K562 (cell line): ENCODE measurements around the gene BDP1. TPM values are rescaled to one million over a fixed set of nuclear protein-coding genes. Genes with fewer than 3 reads are reported as not detected.

Experiments
- FOXK2 ChIP-seq, 2 experiments: fragments of 450-650 bp; IDR thresholded peaks in 1 of 2; conservative IDR thresholded peaks in 1 of 2; 2 replicates each; pipeline ENCODE4 v1.6.1; 2016; ENCODE audit warnings: low read depth in 2 of 2, mild to moderate bottlenecking in 1 of 2
- HEY1 ChIP-seq: fragments of 250-450 bp; sonication (Bioruptor Pico); IDR thresholded peaks from 2 replicates; pipeline ENCODE4 v1.5.0; 2020; ENCODE audit warnings: mild to moderate bottlenecking, moderate library complexity, borderline replicate concordance
- HMBOX1 ChIP-seq: sonication (generic); IDR thresholded peaks from 2 replicates; pipeline ENCODE4 v1.6.1; 2016
- MAX ChIP-seq: sonication (generic); formaldehyde crosslinking; IDR thresholded peaks from 2 replicates; pipeline ENCODE4 v1.9.0; 2022; ENCODE audit warnings: mild to moderate bottlenecking, missing genetic modification reagents
- MEF2D ChIP-seq: conservative IDR thresholded peaks from 2 replicates; pipeline ENCODE4 v1.6.1; 2016; ENCODE audit warnings: low read depth, missing genetic modification characterization, missing compliant biosample characterization
- NFRKB ChIP-seq: fragments of 450-650 bp; IDR thresholded peaks from 2 replicates; pipeline ENCODE4 v1.6.1; 2016; ENCODE audit warnings: low read depth
- RBM22 ChIP-seq: fragments of 200-400 bp; formaldehyde crosslinking; IDR thresholded peaks from 2 replicates; pipeline ENCODE4 v1.6.1; 2018; ENCODE audit warnings: low read length, low read depth; ENCODE audit not compliant: poor library complexity, severe bottlenecking
- RBM25 ChIP-seq: fragments of 200-400 bp; formaldehyde crosslinking; IDR thresholded peaks from 2 replicates; pipeline ENCODE4 v1.6.1; 2018; ENCODE audit warnings: low read length, low read depth, moderate library complexity; ENCODE audit not compliant: severe bottlenecking
- RHOXF2B ChIP-seq: fragments of 250-450 bp; sonication (Bioruptor Pico); conservative IDR thresholded peaks from 2 replicates; pipeline ENCODE4 v1.5.1; 2021
- SIN3B ChIP-seq: fragments of 450-650 bp; IDR thresholded peaks from 2 replicates; pipeline ENCODE4 v1.6.1; 2017; ENCODE audit warnings: low read depth, mild to moderate bottlenecking, moderate library complexity
- TEAD1 ChIP-seq, 2 experiments: fragments of 450-650 bp in 1 of 2; sonication (generic) in 1 of 2; formaldehyde crosslinking; IDR thresholded peaks; 2 replicates each; pipeline versions ENCODE4 v1.4.0 to v1.8.0; 2020 to 2022; ENCODE audit warnings: mild to moderate bottlenecking in 2 of 2, missing genetic modification reagents in 1 of 2
- polyA plus RNA-seq, 8 experiments: library from polyadenylated mRNA; depleted of rRNA in 4 of 8; stranded (reverse) in 5 of 8; unstranded in 3 of 8; fragments of >200 nt; fragmentation: Nextera tagmentation in 2 of 8; fragmentation: Illumina TruSeq in 1 of 8; extraction: Ambion mirVana in 2 of 8; extraction: Trizol in 1 of 8; gene quantifications; 2 replicates each; pipeline versions ENCODE4 v1.2.1 to v1.2.3, GENCODE V29; 2011 to 2014; ENCODE audit warnings: inconsistent platforms in 1 of 8, missing spikeins in 1 of 8
- total RNA-seq, 7 experiments: library from RNA; depleted of rRNA in 6 of 7; stranded (reverse); fragments of >200 nt in 6 of 7; fragmentation: Illumina TruSeq in 2 of 7; extraction: Trizol in 2 of 7; gene quantifications; 2 replicates each; pipeline versions ENCODE4 v1.2.1 to v1.2.3, GENCODE V29; 2011 to 2021; ENCODE audit warnings: low replicate concordance in 1 of 7

Gene BDP1
- total and polyA plus RNA-seq, 9 of the 15 experiments (the other 6 are each of a cell fraction or from before 2014, with no cell fraction given) = 6.9 to 47.3 (median 23.9) TPM

- peak in 1 of 2 experiments; percentile 62; a peak in 1 of 4 replicates for TF ChIP-seq TEAD1 (CRISPR knock-in tag; IDR thresholded peaks at IDR 0.05)
- peak; percentile 33 for TF ChIP-seq NFRKB
- peak; percentile 53 for TF ChIP-seq RBM25
- TF ChIP-seq HMBOX1 = no peak
- TF ChIP-seq MAX = peak; percentile 56; the same call in 1 of the 2 replicates
- peak; percentile 59 to 62 for TF ChIP-seq FOXK2 (conservative IDR thresholded peaks at IDR 0.05 in 1 of 2, IDR thresholded peaks at IDR 0.05 in 1 of 2; ENCODE audit: low read depth in 2 of 2)
- TF ChIP-seq HEY1 = 0 out of 2 replicates have a peak, but pooled peaks have one; percentile 12
- TF ChIP-seq RBM22 = no peak
- 0 out of 2 replicates have a peak, but pooled peaks have one; percentile 13 for TF ChIP-seq SIN3B
- no peak for TF ChIP-seq RHOXF2B
- peak; percentile 46; the same call in 1 of the 2 replicates for TF ChIP-seq MEF2D (tag)
Observed at GRCh38 chr5:71586052-71586940, 130.8 kb downstream of the BDP1 start (continued).
